A204.1 (cell line): ENCODE measurements around the gene RNF145.
"Not testable (repeated sequence)": the region's sequence is repeated elsewhere in the genome, so short reads cannot be mapped to it uniquely, and the experiment has no call there.

ENCODE experiments used
- FAIRE-seq: peaks from 2 replicates; lab custom pipeline; 2012; peaks lifted over from hg19 to GRCh38; lab: Jason Lieb, UNC

RNF145 gene

GRCh38 chr5:159190170-159190569, 19.2 kb downstream of the RNF145 start:
- no peak for FAIRE-seq

- FAIRE-seq: no peak
Observed at GRCh38 chr5:159189310-159189709, 20.0 kb downstream of the RNF145 start.

GRCh38 chr5:159187719-159188118, 21.6 kb downstream of the RNF145 start:
- FAIRE-seq: no peak

GRCh38 chr5:159186319-159186718, 23.0 kb downstream of the RNF145 start:
- FAIRE-seq: no peak

- no peak for FAIRE-seq
Observed at GRCh38 chr5:159185773-159186172, 23.6 kb downstream of the RNF145 start.

- FAIRE-seq: no peak
Observed at GRCh38 chr5:159184858-159185381, 24.4 kb downstream of the RNF145 start.

- FAIRE-seq: peak; percentile 71
Observed at GRCh38 chr5:159184236-159184635, 25.1 kb downstream of the RNF145 start.

GRCh38 chr5:159183247-159183646, 26.1 kb downstream of the RNF145 start:
- FAIRE-seq: peak; percentile 32

- FAIRE-seq: peak; percentile 92
Observed at GRCh38 chr5:159182691-159183090, 26.7 kb downstream of the RNF145 start.

GRCh38 chr5:159181651-159182050, 27.7 kb downstream of the RNF145 start:
- no peak for FAIRE-seq

- FAIRE-seq: no peak
Observed at GRCh38 chr5:159181152-159181551, 28.2 kb downstream of the RNF145 start.

- FAIRE-seq: no peak
Observed at GRCh38 chr5:159179529-159180305, 29.6 kb downstream of the RNF145 start.

- FAIRE-seq: peak; percentile 98
Observed at GRCh38 chr5:159178978-159179377, 30.4 kb downstream of the RNF145 start.

GRCh38 chr5:159175547-159175946, 33.8 kb downstream of the RNF145 start:
- FAIRE-seq: no peak

GRCh38 chr5:159174511-159175168, 34.7 kb downstream of the RNF145 start:
- FAIRE-seq: peak; percentile 78

- peak; percentile 34 for FAIRE-seq
Observed at GRCh38 chr5:159171274-159171673, 38.1 kb downstream of the RNF145 start.

GRCh38 chr5:159170021-159170420, 39.3 kb downstream of the RNF145 start:
- FAIRE-seq: no peak

GRCh38 chr5:159166416-159166815, 42.9 kb downstream of the RNF145 start:
- no peak for FAIRE-seq

- peak; percentile 34 for FAIRE-seq
Observed at GRCh38 chr5:159163701-159164046, 45.7 kb downstream of the RNF145 start.

- FAIRE-seq: no peak
Observed at GRCh38 chr5:159163027-159163700, 46.2 kb downstream of the RNF145 start.

- no peak for FAIRE-seq
Observed at GRCh38 chr5:159161361-159162214, 47.8 kb downstream of the RNF145 start.

- not testable (repeated sequence) for FAIRE-seq
Observed at GRCh38 chr5:159158553-159159091, 50.7 kb downstream of the RNF145 start.
